Right ventricle myocardium inferior (tissue), 1 donor: ENCODE data around the gene BBS12. TPM values are rescaled to one million over a fixed set of nuclear protein-coding genes. Genes with fewer than 3 reads are reported as not detected.

Experiments
- ATAC-seq: fragments of 200-7000 bp; cut with Tn5 transposase; one replicate; pipeline ENCODE4 v1.9.1; 2020; ENCODE audit warnings: mild to moderate bottlenecking, moderate library complexity
- DNase-seq: peaks from one replicate; pipeline ENCODE4 v3.0.0; 2021; ENCODE audit errors: missing footprints
- intact Hi-C: fragments of 100-400 bp; cut with DNase I; formaldehyde crosslinking; loops from one replicate; pipeline ENCODE4 v1.11.0; 2022
- total RNA-seq: library from RNA; stranded (reverse); fragmentation: NEBNext Ultra II Directional; extraction: Animal tissue kit (Norgen Biotek cat#: 25700); gene quantifications from one replicate; pipeline ENCODE4 v1.2.1, GENCODE V29; 2021
- donor health status: DM: no; HTN: yes; CAD: no; lungs with severe emphysema.

BBS12 gene
- total RNA-seq, 1 donor from 2014 or later: 6.8 TPM

GRCh38 chr4:122710434-122711308, 21.8 kb upstream of the BBS12 start:
- intact Hi-C loops: no loop called here
- no peak for DNase-seq
- ATAC-seq: no peak

- DNase-seq: no peak
- no peak for ATAC-seq
- intact Hi-C loops: no loop called here
These were observed 20.6 kb upstream of the BBS12 start for GRCh38 chr4:122711919-122712318.

- ATAC-seq: no peak
- no peak for DNase-seq
- intact Hi-C loops: no loop called here
These were observed 19.7 kb upstream of the BBS12 start for GRCh38 chr4:122712782-122713181.

DNA sequence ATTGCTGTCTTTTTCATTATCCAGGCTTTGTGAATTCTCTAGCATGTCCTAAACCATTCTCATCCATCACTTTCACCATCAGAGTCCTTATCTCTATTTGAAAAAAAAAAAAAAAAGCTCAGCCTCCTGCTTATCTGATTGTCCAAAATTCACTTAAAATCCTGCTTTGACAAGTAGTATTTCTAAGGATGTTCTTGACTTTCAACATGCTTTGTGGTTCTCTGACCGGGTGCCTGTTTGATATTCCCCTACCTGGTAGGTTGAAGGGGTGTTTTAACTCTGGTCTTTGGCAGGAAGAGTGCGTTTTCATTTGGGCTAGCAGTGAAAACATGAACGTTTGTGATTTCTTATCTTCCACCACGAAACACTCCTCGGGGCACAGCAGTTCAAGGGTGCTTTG, 17.3 kb upstream of the BBS12 start:
- intact Hi-C loops: no loop called here

GRCh38 chr4:122716825-122717448, 15.6 kb upstream of the BBS12 start:
- DNase-seq: peak; percentile 68
- intact Hi-C loops: loop anchor here (2.0 kb wide), 1 partner anchor 114 kb away; no protein-coding TSS in a partner anchor
- no peak for ATAC-seq

More for the DNA sequence above, 17.3 kb upstream of the BBS12 start:
- DNase-seq (no peak), ATAC-seq (no peak)

DNA sequence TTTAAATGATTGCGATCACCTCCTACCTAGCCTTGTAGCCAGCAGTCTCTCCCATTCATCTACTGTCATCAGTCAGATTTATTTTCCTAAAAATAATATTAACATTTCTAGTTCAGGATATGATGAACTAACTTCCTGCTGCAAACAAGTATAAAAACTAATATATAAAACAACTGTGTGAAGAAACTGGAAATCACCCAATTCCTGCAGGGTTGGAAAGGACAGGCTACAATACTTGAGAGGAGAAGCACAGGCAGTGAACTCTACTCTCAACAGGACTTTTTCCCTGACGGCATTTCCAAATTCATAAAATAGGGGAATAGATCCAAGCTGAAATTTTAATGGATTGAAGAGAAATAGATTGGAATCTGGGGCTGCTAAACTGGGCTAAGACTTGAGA, 14.2 kb upstream of the BBS12 start:
- ATAC-seq (no peak), DNase-seq (no peak)
- intact Hi-C loops: no loop called here

DNA sequence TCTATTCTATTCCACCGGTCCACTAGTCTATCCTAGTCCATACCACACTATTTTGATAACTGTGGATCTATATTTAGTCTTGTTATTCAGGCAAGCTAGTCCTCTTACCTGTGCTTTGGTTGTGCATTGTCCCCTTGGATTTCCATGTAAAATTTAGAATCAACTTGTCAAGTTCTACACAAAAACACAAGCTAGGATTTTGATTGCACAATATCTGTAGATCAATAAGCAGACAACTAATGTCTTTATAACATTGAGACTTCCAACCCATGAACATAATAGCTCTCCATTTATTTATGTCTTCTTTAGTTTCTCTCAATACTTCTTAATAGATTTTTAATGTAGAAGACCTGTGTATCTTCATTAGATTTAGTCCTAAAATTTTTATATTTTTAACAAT, 10.2 kb upstream of the BBS12 start:
- ATAC-seq: no peak
- no peak for DNase-seq
- intact Hi-C loops: no loop called here

GRCh38 chr4:122728856-122729255, 3.6 kb upstream of the BBS12 start:
- no peak for ATAC-seq
- intact Hi-C loops: no loop called here
- no peak for DNase-seq

- intact Hi-C loops: no loop called here
- no peak for DNase-seq
- ATAC-seq: no peak
These were observed 828 bp upstream of the BBS12 start for GRCh38 chr4:122731676-122732075.

DNA sequence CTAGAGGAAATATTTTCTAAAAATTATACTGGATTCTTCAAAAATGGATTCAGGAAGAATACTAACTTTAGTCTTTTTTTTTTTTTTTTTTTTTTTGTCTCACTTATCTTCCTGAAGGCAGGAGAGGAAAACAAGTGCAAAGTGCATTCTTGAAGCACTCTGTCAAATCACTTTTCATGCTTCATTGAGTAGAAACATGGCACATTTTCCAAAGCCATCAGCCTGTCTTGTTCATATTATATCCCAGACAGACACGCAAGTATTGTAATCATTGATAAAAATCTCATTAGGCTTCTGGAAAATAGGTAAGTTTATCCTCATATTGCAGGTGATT, 1.2 kb downstream of the BBS12 start:
- DNase-seq (no peak), ATAC-seq (no peak)
- intact Hi-C loops: no loop called here

DNA sequence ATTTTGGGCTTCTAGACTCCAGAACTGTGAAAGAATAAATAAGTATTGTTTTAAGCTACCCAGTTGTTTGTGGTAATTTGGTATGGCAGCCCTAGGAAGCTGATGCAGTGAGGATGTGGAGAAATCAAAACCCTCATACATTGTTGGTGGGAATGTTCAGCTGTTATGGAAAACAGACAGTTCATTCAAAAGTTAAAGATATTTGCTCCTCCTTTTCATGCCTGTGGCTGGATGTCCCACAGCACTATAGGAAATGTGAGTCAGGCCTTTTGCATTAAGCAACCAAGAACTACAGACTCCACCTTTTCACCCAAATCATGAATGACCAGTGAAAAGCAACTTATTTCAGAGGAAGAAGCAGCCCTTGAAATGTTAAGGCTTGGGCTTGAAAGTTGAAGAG, 6.7 kb downstream of the BBS12 start:
- DNase-seq (no peak), ATAC-seq (no peak)
- intact Hi-C loops: no loop called here

- intact Hi-C loops: no loop called here
- no peak for ATAC-seq
- DNase-seq: no peak
These were observed 10.7 kb downstream of the BBS12 start for GRCh38 chr4:122742933-122743829.

GRCh38 chr4:122744229-122744628, 11.7 kb downstream of the BBS12 start:
- peak; percentile 20 for ATAC-seq
- DNase-seq: no peak
- intact Hi-C loops: no loop called here

- intact Hi-C loops: no loop called here
- DNase-seq: no peak
- ATAC-seq: no peak
These were observed 14.0 kb downstream of the BBS12 start for GRCh38 chr4:122746485-122746965.

DNA sequence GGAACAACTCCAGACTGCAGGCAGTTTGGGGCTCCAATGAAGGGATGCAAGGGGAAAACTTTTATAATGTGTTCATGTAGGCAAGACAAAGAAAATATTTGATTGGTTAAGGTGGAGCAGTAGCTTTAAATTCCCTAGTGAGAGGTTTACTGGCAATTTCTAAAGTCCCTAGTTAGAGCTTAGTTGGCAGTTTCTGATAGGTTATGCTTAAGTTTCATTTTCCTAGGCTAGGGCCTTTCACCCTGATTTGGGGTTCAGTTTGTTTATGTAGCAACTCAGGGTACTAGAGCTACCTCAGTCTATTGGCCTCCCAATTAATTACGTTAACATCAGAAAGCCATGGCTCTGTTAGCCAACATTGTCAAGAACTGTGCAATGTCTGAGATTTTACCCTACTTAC, 14.6 kb downstream of the BBS12 start:
- intact Hi-C loops: no loop called here
- DNase-seq: no peak
- no peak for ATAC-seq

GRCh38 chr4:122747883-122748282, 15.4 kb downstream of the BBS12 start:
- DNase-seq (no peak), ATAC-seq (no peak)
- intact Hi-C loops: no loop called here

GRCh38 chr4:122749704-122750454, 17.4 kb downstream of the BBS12 start:
- ATAC-seq (no peak), DNase-seq (no peak)
- intact Hi-C loops: no loop called here

GRCh38 chr4:122755675-122756074, 23.2 kb downstream of the BBS12 start:
- intact Hi-C loops: loop anchor here (5.0 kb wide), 1 partner anchor 72 kb away; the partner anchor contains the start of gene FGF2
- ATAC-seq: no peak
- no peak for DNase-seq

- no peak for DNase-seq
- ATAC-seq: no peak
- intact Hi-C loops: loop anchor here (2.0 to 5.0 kb wide), 2 partner anchors 69 to 157 kb away; partner anchors contain the start of gene FGF2
These were observed 25.5 kb downstream of the BBS12 start for GRCh38 chr4:122758033-122758432.
